Fibroblast of lung (primary cell): Measurements from ENCODE around the gene SLC43A3.

Experiments
- CTCF ChIP-seq, 2 donors: IDR thresholded peaks in 1 of 2; conservative IDR thresholded peaks in 1 of 2; 1 replicate in 1 of 2; 2 replicates in 1 of 2; pipeline ENCODE4 v1.5.1; 2011 to 2012; ENCODE audit warnings: low read length in 2 of 2, control low read depth in 1 of 2, inconsistent platforms in 1 of 2, low read depth in 1 of 2, mild to moderate bottlenecking in 1 of 2
- EZH2 ChIP-seq: IDR thresholded peaks from 2 replicates; pipeline ENCODE4 v1.5.1; 2012; ENCODE audit warnings: low read length, control low read depth, mild to moderate bottlenecking; ENCODE audit errors: missing control alignments

- TF ChIP-seq CTCF (conservative IDR thresholded peaks at IDR 0.05 in 1 of 2, IDR thresholded peaks at IDR 0.05 in 1 of 2; ENCODE audit: low read depth in 1 of 2, low read length in 2 of 2) (no peak), EZH2 (no peak)
These were observed 48.3 kb upstream of the SLC43A3 start for GRCh38 chr11:57475191-57475590.
